OCI-LY1 (cell line): ENCODE results near the gene CEMIP.

Source experiments
- CTCF ChIP-seq: fragments of 200-600 bp; sonication (generic), shearing (Covaris generic); IDR thresholded peaks from 2 replicates; pipeline ENCODE4 v1.5.1; 2017; ENCODE audit warnings: mild to moderate bottlenecking, antibody characterized with exemption, low read length, moderate library complexity, mixed read lengths
- EZH2 ChIP-seq: fragments of 200-600 bp; sonication (generic), shearing (Covaris generic); IDR thresholded peaks from 2 replicates; pipeline ENCODE4 v1.8.0; 2017; ENCODE audit warnings: borderline replicate concordance, mixed run types, mild to moderate bottlenecking, antibody characterized with exemption, low read length, moderate library complexity, mixed read lengths

DNA sequence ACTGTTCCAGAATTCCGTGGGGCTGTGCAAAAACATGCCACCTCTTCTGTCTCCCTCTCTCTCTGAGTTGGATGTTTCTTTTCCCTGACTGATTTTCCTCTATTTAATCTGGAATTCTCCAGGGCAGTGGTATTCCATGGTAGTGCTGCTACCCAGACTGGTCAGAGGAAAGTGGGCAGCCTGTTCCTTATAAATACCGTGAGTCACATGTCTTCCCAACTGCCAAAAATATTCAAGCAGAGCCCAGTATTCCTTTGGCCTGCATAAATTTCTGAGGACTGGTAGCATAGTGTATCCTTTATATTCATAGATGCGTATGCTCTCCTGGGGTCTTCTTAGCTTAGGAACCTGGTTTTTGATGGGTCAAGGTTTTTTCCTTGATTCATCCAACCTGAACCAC, 40.9 kb downstream of the CEMIP start:
- no peak for TF ChIP-seq CTCF
- TF ChIP-seq EZH2: no peak
